Measurements from ENCODE around the gene SERPINA12. TPM values are rescaled to one million over a fixed set of nuclear protein-coding genes. Genes with fewer than 3 reads are reported as not detected.

Gene SERPINA12
- total and polyA plus RNA-seq, 8 donors, result 0.08 TPM; not detected in 7

DNA sequence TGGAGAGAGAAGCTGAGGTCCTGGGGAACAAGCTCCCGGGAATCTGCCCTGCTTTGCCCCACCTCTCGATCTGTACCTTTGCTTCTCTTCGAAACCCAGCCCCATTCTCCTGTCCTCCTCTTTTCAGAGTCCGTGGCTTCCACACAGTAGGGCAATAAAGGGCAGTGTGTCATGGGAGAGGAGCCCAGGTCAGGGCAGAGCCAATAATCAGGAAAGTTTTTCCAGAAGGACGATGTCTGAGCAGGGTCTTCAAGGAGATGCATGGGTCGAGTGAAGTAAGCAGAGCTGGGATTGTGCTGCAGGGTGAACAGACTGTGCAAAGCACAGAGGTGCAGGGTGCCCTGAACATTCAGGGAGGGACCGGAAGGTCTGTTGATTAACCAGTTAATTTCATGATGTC, 29.9 kb upstream of the SERPINA12 start:
- Histone ChIP-seq H3K4me3 (no peak overlapping the region), H3K27ac (no peak overlapping the region), H3K36me3 (no peaks in the 10 kb centered on the region), H3K4me1 (peaks cover 0 to 4% (median 0%) of the 10 kb centered on the region in 4 donors), H3K27me3 (peaks cover 0 to 34% (median 6%) of the 10 kb centered on the region in 3 donors), H3K9me3 (no peaks in the 10 kb centered on the region)
- DNase-seq, result no peak
- 77 to 81% (median 80%) methylated on average over 7 of the region's 7 CpGs for WGBS, 5 donors
- intact Hi-C loops (cut with DNase I; ENCODE audit: low total_unique reads), result no loop called here
- TF ChIP-seq POLR2A (IDR thresholded peaks at IDR 0.05), result no peak
- no peak for TF ChIP-seq EP300 (IDR thresholded peaks at IDR 0.05)
- no peak for TF ChIP-seq CTCF (IDR thresholded peaks at IDR 0.05)
- no peak for TF ChIP-seq POLR2AphosphoS5 (IDR thresholded peaks at IDR 0.05)

- 80 to 89% (median 83%) methylated on average over 6 of the region's 6 CpGs for WGBS, 5 donors
- no peak for DNase-seq
- TF ChIP-seq CTCF (IDR thresholded peaks at IDR 0.05) (no peak), POLR2A (IDR thresholded peaks at IDR 0.05) (no peak), POLR2AphosphoS5 (IDR thresholded peaks at IDR 0.05) (no peak), EP300 (IDR thresholded peaks at IDR 0.05) (no peak)
- Histone ChIP-seq H3K4me3 (no peak overlapping the region), H3K27ac (no peak overlapping the region), H3K4me1 (peaks cover 0 to 4% (median 0%) of the 10 kb centered on the region in 4 donors), H3K27me3 (peaks cover 0 to 42% (median 9%) of the 10 kb centered on the region in 3 donors), H3K36me3 (no peaks in the 10 kb centered on the region), H3K9me3 (no peaks in the 10 kb centered on the region)
- intact Hi-C loops (cut with DNase I; ENCODE audit: low total_unique reads), result no loop called here
These were observed 28.9 kb upstream of the SERPINA12 start for GRCh38 chr14:94538070-94538740.

GRCh38 chr14:94536836-94537235, 27.6 kb upstream of the SERPINA12 start:
- intact Hi-C loops (cut with DNase I; ENCODE audit: low total_unique reads), result no loop called here
- WGBS, 5 donors, result 53 to 78% (median 60%) methylated on average over 2 of the region's 2 CpGs
- no peak overlapping the region for H3K4me3 ChIP-seq
- no peak for TF ChIP-seq POLR2A (IDR thresholded peaks at IDR 0.05)
- TF ChIP-seq EP300 (IDR thresholded peaks at IDR 0.05), result no peak
- TF ChIP-seq POLR2AphosphoS5 (IDR thresholded peaks at IDR 0.05), result no peak
- no peak for TF ChIP-seq CTCF (IDR thresholded peaks at IDR 0.05)
- peaks cover 0 to 46% (median 9%) of the 10 kb centered on the region in 3 donors for H3K27me3 ChIP-seq
- H3K4me1 ChIP-seq, result peaks cover 0 to 4% (median 0%) of the 10 kb centered on the region in 4 donors
- no peaks in the 10 kb centered on the region for H3K36me3 ChIP-seq
- no peak for DNase-seq
- H3K9me3 ChIP-seq, result no peaks in the 10 kb centered on the region
- H3K27ac ChIP-seq, result no peak overlapping the region

GRCh38 chr14:94535506-94535905, 26.2 kb upstream of the SERPINA12 start:
- WGBS, 5 donors, result 69 to 75% (median 74%) methylated on average over 3 of the region's 3 CpGs
- no peak overlapping the region for H3K27ac ChIP-seq
- TF ChIP-seq POLR2AphosphoS5 (IDR thresholded peaks at IDR 0.05), result no peak
- no peak for TF ChIP-seq CTCF (IDR thresholded peaks at IDR 0.05)
- no peak for TF ChIP-seq POLR2A (IDR thresholded peaks at IDR 0.05)
- TF ChIP-seq EP300 (IDR thresholded peaks at IDR 0.05), result no peak
- H3K27me3 ChIP-seq, result peaks cover 0 to 51% (median 13%) of the 10 kb centered on the region in 3 donors
- no peak for DNase-seq
- intact Hi-C loops (cut with DNase I; ENCODE audit: low total_unique reads), result no loop called here
- H3K4me3 ChIP-seq, result no peak overlapping the region
- H3K4me1 ChIP-seq, result peaks cover 0 to 4% (median 0%) of the 10 kb centered on the region in 4 donors
- no peaks in the 10 kb centered on the region for H3K9me3 ChIP-seq
- H3K36me3 ChIP-seq, result no peaks in the 10 kb centered on the region

Data from stomach (tissue), 9 donors.